GM12873 (cell line): ENCODE results near the gene ZNF768.
A peak's percentile ranks its signal among the peaks of the same experiment; 100 is the strongest.

Experiments used
- TF ChIP-seq, protein P1 (sequence below): IDR thresholded peaks from 2 replicates; pipeline ENCODE4 v1.5.1; 2012; ENCODE audit warnings: low read depth, mild to moderate bottlenecking, moderate library complexity, low read length, control low read depth; ENCODE audit not compliant: insufficient read depth; ENCODE audit errors: missing control alignments

ZNF768 gene

GRCh38 chr16:30541502-30542329, 15.3 kb upstream of the ZNF768 start:
- TF ChIP-seq, protein P1, sequence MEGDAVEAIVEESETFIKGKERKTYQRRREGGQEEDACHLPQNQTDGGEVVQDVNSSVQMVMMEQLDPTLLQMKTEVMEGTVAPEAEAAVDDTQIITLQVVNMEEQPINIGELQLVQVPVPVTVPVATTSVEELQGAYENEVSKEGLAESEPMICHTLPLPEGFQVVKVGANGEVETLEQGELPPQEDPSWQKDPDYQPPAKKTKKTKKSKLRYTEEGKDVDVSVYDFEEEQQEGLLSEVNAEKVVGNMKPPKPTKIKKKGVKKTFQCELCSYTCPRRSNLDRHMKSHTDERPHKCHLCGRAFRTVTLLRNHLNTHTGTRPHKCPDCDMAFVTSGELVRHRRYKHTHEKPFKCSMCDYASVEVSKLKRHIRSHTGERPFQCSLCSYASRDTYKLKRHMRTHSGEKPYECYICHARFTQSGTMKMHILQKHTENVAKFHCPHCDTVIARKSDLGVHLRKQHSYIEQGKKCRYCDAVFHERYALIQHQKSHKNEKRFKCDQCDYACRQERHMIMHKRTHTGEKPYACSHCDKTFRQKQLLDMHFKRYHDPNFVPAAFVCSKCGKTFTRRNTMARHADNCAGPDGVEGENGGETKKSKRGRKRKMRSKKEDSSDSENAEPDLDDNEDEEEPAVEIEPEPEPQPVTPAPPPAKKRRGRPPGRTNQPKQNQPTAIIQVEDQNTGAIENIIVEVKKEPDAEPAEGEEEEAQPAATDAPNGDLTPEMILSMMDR, result no peak

- TF ChIP-seq, protein P1, result no peak
These were observed 12.9 kb upstream of the ZNF768 start for GRCh38 chr16:30539000-30539964.

GRCh38 chr16:30535777-30536190, 9.4 kb upstream of the ZNF768 start:
- TF ChIP-seq, protein P1, result peak; percentile 71

DNA sequence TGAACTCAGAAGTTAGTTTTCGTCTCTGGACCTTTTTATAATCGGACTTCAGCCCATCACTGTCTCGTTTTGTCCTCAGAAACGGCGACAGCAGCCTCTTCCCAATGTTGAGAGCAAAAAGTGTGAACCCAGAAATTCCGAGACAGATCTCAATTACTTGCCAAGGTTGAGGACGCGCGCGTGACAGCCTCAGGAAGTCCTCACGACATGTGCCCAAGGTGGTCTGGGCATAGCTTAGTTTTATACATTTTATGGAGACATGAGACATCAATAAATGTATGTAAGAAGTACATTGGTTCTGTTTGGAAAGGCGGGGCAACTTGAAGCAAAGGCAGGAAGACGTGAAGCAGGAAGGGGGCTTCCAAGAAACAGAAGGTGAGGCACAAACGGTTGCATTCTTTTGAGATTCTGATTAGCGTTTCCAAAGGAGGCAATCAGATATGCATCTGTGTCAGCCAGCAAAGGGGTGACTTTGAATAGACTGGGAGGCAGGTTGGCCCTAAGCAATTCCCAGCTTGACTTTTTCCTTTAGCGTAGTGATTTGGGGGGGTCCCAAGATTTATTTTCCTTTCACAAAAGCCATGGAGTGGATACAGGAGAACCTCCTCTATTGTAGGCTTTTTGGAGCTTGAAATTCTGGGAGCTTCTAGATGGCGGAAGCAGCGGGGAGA, 8.9 kb upstream of the ZNF768 start:
- TF ChIP-seq, protein P1, result no peak

DNA sequence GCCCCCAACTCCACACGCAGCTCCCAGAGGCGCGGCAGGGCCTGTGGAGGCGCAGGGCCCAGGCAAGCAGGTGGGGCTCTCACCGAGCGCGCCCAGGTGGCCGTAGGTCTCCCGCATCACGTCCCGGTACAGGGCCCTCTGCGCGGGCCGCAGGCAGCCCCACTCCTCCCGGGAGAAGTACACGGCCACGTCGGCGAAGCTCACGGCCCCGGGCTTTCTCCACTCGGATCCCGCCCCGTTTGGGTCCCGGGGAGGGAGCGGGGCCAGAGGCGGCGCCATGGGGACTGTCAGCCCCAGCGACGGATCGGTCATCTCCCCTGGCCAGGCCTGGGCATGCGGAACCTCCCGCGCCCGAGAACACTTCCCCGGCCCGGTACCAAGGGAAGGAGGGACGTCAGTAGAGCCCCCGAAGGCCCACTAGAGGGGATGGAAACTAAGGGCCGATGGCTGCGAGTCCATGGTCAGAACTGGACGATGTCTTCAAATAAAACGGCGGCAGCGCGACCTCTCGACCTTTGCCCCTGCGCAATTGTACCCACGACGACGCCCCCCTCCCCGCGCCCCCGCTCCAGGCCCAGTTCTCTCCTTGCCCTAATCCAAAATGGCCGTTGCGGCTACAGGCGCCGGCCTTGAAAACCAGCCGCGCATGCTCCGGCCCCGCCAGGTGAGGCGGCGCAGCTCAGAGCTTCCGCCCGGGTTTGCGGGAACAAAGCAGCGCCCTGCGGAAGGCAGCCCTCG, 8.2 kb upstream of the ZNF768 start, which contains the start of gene ZNF747:
Gene ZNF747, minus strand, starts transcription at position 491 of the 738 bp plus-strand sequence. Its CDS starts 179 bp downstream, at position 312.
- TF ChIP-seq, protein P1, result peak; percentile 2

DNA sequence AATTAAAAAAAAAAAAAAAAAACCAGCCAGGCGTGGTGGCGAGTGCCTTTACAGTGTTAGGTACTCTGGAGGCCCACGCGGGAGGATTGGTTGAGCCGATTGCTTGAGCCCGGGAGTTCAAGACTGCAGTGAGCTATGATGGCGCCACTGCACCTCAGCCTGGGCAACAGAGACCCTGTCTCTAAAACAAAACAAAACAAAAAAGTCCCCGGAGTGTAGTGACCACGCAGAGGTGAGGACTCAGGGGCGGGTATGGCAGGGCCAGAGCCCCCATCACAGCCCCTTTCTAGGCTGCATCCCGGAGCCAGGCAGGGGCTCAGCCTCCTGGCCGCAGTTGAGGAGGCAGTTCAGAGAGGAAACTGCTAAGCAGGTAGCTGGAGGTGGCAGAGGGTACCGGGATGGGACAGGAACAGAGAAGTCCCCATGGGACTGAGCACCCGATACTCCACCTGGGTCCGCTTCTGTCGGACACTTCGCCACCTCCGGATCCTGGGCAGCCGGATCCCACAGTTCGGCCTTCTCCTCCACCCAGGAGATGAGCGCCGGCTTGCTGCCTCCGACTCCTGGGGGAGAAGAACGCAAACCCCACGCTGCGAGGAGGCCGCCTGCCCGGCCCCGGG, 7.5 kb upstream of the ZNF768 start:
- TF ChIP-seq, protein P1, result no peak
